ENCODE results near the gene RGS19. TPM values are rescaled to one million over a fixed set of nuclear protein-coding genes. Genes with fewer than 3 reads are reported as not detected.

The RGS19 gene
- total and polyA plus RNA-seq, 2 of the 8 experiments (the other 6 are each of a cell fraction or from before 2014, with no cell fraction given) = 12.7 to 16.8 TPM

DNA sequence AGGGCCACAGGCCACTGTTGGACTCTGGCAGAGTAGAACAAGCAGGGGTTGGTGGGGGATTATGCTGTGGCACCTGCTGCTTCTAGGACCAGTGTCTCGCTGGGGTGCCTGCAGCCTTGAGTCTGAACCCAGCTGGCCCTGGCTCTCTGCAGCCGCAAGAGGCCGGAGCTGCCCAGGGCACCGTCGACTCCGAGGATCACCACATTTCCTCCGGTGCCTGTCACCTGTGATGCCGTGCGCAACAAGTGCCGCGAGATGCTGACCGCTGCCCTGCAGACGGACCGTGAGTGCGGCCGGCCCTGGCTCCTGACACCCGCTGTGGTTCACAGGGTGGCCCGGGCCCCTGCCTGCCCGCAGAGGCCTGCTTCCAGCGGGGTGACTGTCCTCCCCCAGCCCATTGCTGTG, 10.1 kb downstream of the RGS19 start (continued):
- TF ChIP-seq KDM4A (IDR thresholded peaks at IDR 0.05; ENCODE audit: low read depth, low read length, severe bottlenecking) = no peak
- TF ChIP-seq ASH2L (IDR thresholded peaks at IDR 0.05; ENCODE audit: low read length) = no peak
- no peak for TF ChIP-seq BACH1 (IDR thresholded peaks at IDR 0.05; ENCODE audit: low read length)
- no peak for TF ChIP-seq NANOG (IDR thresholded peaks at IDR 0.05; ENCODE audit: insufficient read depth, low read depth, low read length, poor library complexity, severe bottlenecking)
- TF ChIP-seq SP1 (IDR thresholded peaks at IDR 0.05; ENCODE audit: low read depth, low read length) = no peak
- TF ChIP-seq CHD1 (IDR thresholded peaks at IDR 0.05; ENCODE audit: low read depth, low read length) = no peak
- no peak for TF ChIP-seq SIX5 (IDR thresholded peaks at IDR 0.05; ENCODE audit: low read depth, low read length)
- no peak for TF ChIP-seq SUZ12 (IDR thresholded peaks at IDR 0.05; ENCODE audit: low read length)
- TF ChIP-seq KDM1A (IDR thresholded peaks at IDR 0.05; ENCODE audit: borderline replicate concordance, low read length) = no peak
- TF ChIP-seq FOSL1 (IDR thresholded peaks at IDR 0.05; ENCODE audit: insufficient read depth, low read depth, low read length) = no peak
- TF ChIP-seq NRF1 (IDR thresholded peaks at IDR 0.05; ENCODE audit: low read depth, low read length) = no peak
